Heart right ventricle (tissue), 16 donors: Measurements from ENCODE around the gene LTN1. TPM values are rescaled to one million over a fixed set of nuclear protein-coding genes. Genes with fewer than 3 reads are reported as not detected.
"Not testable (repeated sequence)": the region's sequence is repeated elsewhere in the genome, so short reads cannot be mapped to it uniquely, and the experiment has no call there.

ENCODE experiments used
- ATAC-seq, 8 donors: fragments of 200-7000 bp; cut with Tn5 transposase; one replicate each; pipeline ENCODE4 v1.9.1; 2020; ENCODE audit warnings: mild to moderate bottlenecking in 8 of 8, moderate library complexity in 8 of 8, moderate number of reproducible peaks in 1 of 8
- DNase-seq, 2 donors: peaks; one replicate each; pipeline ENCODE4 v3.0.0-alpha.2; 2020
- H3K27ac ChIP-seq, 10 donors: fragments of 200-600 bp; sonication (generic) in 2 of 10; one replicate each; pipeline versions ENCODE4 v1.5.0 to v1.8.0; 2020 to 2022; ENCODE audit warnings: mild to moderate bottlenecking in 3 of 10
- H3K27me3 ChIP-seq, 7 donors: fragments of 200-600 bp; one replicate each; pipeline ENCODE4 v1.8.0; 2021 to 2022; ENCODE audit warnings: mild to moderate bottlenecking in 2 of 7
- H3K36me3 ChIP-seq, 9 donors: fragments of 200-600 bp; sonication (generic) in 1 of 9; one replicate each; pipeline versions ENCODE4 v1.5.0 to v1.8.0; 2020 to 2022; ENCODE audit warnings: mild to moderate bottlenecking in 2 of 9
- H3K4me1 ChIP-seq, 9 donors: fragments of 200-600 bp; sonication (generic) in 1 of 9; one replicate each; pipeline versions ENCODE4 v1.5.0 to v1.8.0; 2020 to 2022; ENCODE audit warnings: mild to moderate bottlenecking in 4 of 9
- H3K4me3 ChIP-seq, 10 donors: fragments of 200-600 bp; sonication (generic) in 2 of 10; one replicate each; pipeline versions ENCODE4 v1.5.0 to v1.8.0; 2020 to 2022; ENCODE audit warnings: mild to moderate bottlenecking in 7 of 10, moderate library complexity in 2 of 10
- H3K9me3 ChIP-seq, 11 donors: fragments of 200-600 bp in 10 of 11; sonication (generic) in 2 of 11; one replicate each; pipeline versions ENCODE4 v1.5.0 to v1.8.0; 2013 to 2022; ENCODE audit warnings: mild to moderate bottlenecking in 2 of 11, control low read depth in 1 of 11, moderate library complexity in 1 of 11
- CTCF ChIP-seq, 9 donors: fragments of 200-600 bp; sonication (generic) in 2 of 9; IDR thresholded peaks; one replicate each; pipeline versions ENCODE4 v1.5.0 to v1.8.0; 2021 to 2022; ENCODE audit warnings: antibody characterized with exemption in 9 of 9, mild to moderate bottlenecking in 5 of 9, moderate library complexity in 1 of 9
- WGBS, 2 donors: extraction: QIAGEN DNeasy Blood & Tissue Kit; methylation state at CpG; one replicate each; pipeline ENCODE4 v1.1.7; 2013; ENCODE audit warnings: inconsistent platforms in 1 of 2; 5-methylcytosine and 5-hydroxymethylcytosine counted together
- intact Hi-C, 10 donors: fragments of 100-400 bp; cut with DNase I; formaldehyde crosslinking; loops; one replicate each; pipeline versions ENCODE4 v1.11.1 to v1.14.2; 2022
- polyA plus RNA-seq, 2 donors: library from polyadenylated mRNA; stranded (reverse); fragments of 200-250 nt; gene quantifications; one replicate each; pipeline ENCODE4 v1.2.3, GENCODE V29; 2013
- total RNA-seq, 10 donors: library from RNA; stranded (reverse); fragmentation: NEBNext Ultra II Directional in 3 of 10; extraction: Animal tissue kit (Norgen Biotek cat#: 25700) in 3 of 10; gene quantifications; one replicate each; pipeline versions ENCODE4 v1.2.1 to v1.2.4, GENCODE V29; 2021 to 2023
- donor health status: Arrhythmogenic right ventricular cardiomyopathy.
- donor health status: ischemic (EF 13 %, LVEDD 7.1; RV severe dilation, severe dysfunction).
- donor health status: healthy with polysubstance abuse.
- donor health status: DM: no; HTN: yes; CAD: no.
- donor health status: DM: no; HTN: no; CAD: no.
- donor health status: ischemic (EF 25% LVEDD 6.9; RV normal size, moderate dysfunction).
- donor health status: ischemic (EF 25% LVEDD 5.7; RV mildly dilated, moderate dysfunction).
- donor health status: healthy.
- donor health status: DM: yes; HTN: yes; CAD: no.
- donor health status: Ischemic cardiomyopathy.
- donor health status: ischemic (EF 35%, LVEDD 5.7; RV mildly dilated, moderate dysfunction).
- donor health status: nonischemic (EF 11% LVEDD 7.7; RV severe dilation, severe dysfunction).
- donor health status: DM: yes; HTN: yes; CAD: no.
- donor health status: PGD.
- donor health status: ischemic (EF 29% LVEDD 5.4; RV normal size, mild dysfunction).
- donor health status: nonischemic (EF 23%, LVEDD 6.1; RV moderate dilation, normal function).

Gene LTN1
- total and polyA plus RNA-seq, 12 donors, result 3.2 to 20.4 (median 17.7) TPM

- no peaks in the 10 kb centered on the region for H3K9me3 ChIP-seq
- WGBS, 2 donors, result 44 to 48% methylated on average over 4 of the region's 4 CpGs
- no peaks in the 10 kb centered on the region for H3K27me3 ChIP-seq
- H3K27ac ChIP-seq, result peak overlapping the region in 9 of 10 donors; percentile 49 to 93 (median 87)
- TF ChIP-seq CTCF (IDR thresholded peaks at IDR 0.05), result no peak
- peaks cover 0 to 30% (median 25%) of the 10 kb centered on the region in 9 donors for H3K4me1 ChIP-seq
- intact Hi-C loops, result loop anchor here in 1 of 10 donors (1.0 kb wide), 1 partner anchor 9 kb away; no protein-coding TSS in a partner anchor
- H3K4me3 ChIP-seq, result peak overlapping the region; percentile 20 to 98 (median 81)
- peaks cover 0 to 6% (median 0%) of the 10 kb centered on the region in 9 donors for H3K36me3 ChIP-seq
- no peak for ATAC-seq
- DNase-seq, result no peak
These were observed 584 bp upstream of the LTN1 start for GRCh38 chr21:28993293-28993629.

DNA sequence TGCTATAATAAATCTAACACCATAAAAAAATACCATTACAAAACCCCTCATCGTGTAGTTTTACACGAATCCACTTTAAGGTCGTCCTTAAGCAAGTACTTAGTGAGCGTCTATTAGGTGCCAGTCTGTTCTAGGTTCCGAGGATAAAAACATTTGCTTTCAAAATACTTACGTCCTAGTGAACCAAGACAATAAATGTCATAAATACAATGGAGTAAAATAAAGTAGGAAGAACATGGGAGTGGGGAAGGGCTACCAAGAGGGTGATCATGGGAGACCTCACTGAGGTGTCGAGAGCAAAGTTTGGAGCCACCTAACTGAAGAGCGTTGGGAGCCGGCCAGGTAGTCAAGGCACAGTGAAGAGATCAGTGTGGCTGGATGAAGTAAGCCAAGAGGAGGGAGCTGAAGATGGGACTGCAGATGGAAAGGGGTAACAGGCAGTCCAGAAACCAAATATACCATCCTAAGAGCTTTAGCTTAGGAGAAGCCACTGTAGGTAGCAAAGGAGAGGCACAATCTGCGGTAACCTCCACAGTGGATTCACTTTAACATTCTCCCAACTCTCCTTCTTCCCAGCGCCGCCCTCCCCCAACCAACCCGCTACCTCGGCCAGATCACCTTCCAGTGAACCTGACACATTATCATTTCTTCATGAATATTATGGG, 684 bp downstream of the LTN1 start:
- peak overlapping the region; percentile 74 to 93 (median 87) for H3K27ac ChIP-seq
- H3K9me3 ChIP-seq, result no peaks in the 10 kb centered on the region
- peak overlapping the region; percentile 65 to 98 (median 81) for H3K4me3 ChIP-seq
- peak in 5 of 8 donors; percentile 4 to 11 (median 7) for ATAC-seq
- H3K36me3 ChIP-seq, result peaks cover 0 to 5% (median 0%) of the 10 kb centered on the region in 9 donors
- no peak for DNase-seq
- H3K27me3 ChIP-seq, result no peaks in the 10 kb centered on the region
- intact Hi-C loops, result no loop called here
- no peak for TF ChIP-seq CTCF (IDR thresholded peaks at IDR 0.05)
- WGBS, 2 donors, result 7% methylated on average over 14 of the region's 14 CpGs
- peaks cover 0 to 32% (median 25%) of the 10 kb centered on the region in 9 donors for H3K4me1 ChIP-seq

GRCh38 chr21:28988146-28988545, 4.5 kb downstream of the LTN1 start:
- intact Hi-C loops, H3K27me3 ChIP-seq, H3K9me3 ChIP-seq, H3K4me3 ChIP-seq, DNase-seq, ATAC-seq, H3K27ac ChIP-seq: not testable (repeated sequence)
- H3K36me3 ChIP-seq, result peaks cover 0 to 43% (median 20%) of the 10 kb centered on the region in 9 donors
- WGBS, 2 donors, result 95 to 98% methylated on average over 6 of the region's 6 CpGs
- H3K4me1 ChIP-seq, result peaks cover 0 to 39% (median 24%) of the 10 kb centered on the region in 9 donors

DNA sequence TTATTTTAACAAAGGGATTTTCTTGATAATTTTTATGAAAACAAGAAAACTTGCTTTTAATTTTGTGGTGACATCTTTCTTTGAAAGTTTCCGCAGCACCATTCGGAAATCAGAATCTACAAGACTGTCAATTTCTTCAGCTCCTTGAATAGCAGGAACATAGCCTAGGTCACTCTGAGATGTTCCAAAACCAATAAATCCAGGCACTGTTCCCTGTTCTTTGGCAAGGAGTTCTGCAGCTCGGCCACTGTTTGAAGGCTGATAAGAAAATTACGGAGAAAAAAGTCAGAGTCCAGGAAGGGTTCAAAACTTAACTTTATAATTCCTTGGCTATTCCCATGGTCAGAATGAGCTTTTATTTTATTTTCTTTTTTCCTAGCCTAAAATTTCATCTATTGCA, 6.0 kb downstream of the LTN1 start:
- 61 to 63% methylated on average over 4 of the region's 4 CpGs for whole genome bisulfite sequencing, 2 donors
- H3K27me3 ChIP-seq, result no peaks in the 10 kb centered on the region
- DNase-seq, result no peak
- H3K36me3 ChIP-seq, result peaks cover 0 to 57% (median 32%) of the 10 kb centered on the region in 9 donors
- ATAC-seq, result peak in 1 of 8 donors; percentile 35
- TF ChIP-seq CTCF (IDR thresholded peaks at IDR 0.05), result no peak
- intact Hi-C loops, result no loop called here
- H3K4me1 ChIP-seq, result peaks cover 0 to 33% (median 19%) of the 10 kb centered on the region in 9 donors
- no peak overlapping the region for H3K27ac ChIP-seq
- H3K9me3 ChIP-seq, result no peaks in the 10 kb centered on the region
- no peak overlapping the region for H3K4me3 ChIP-seq

DNA sequence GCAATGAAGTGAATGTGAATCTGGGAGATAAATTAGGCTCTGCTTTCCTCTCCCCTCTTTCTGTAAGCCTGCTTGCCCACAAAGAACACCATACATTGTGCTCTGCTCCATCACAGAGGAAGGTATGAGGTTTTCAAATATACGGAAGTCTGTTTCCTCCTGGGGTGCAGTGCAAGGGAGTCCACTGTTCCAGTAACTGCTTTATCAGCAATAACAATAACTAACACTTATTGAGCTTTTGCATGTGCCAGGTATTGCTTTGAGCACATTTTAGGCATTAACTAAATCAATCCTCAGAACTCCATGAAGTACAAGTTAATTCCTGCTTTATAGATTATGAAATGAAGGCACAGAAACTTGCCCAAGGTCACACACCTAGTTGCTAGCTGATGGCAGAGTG, 10.0 kb downstream of the LTN1 start:
- Histone ChIP-seq H3K4me3 (no peak overlapping the region), H3K4me1 (peaks cover 0 to 16% (median 0%) of the 10 kb centered on the region in 9 donors), H3K27me3 (no peaks in the 10 kb centered on the region), H3K36me3 (peaks cover 0 to 92% (median 42%) of the 10 kb centered on the region in 9 donors), H3K9me3 (no peaks in the 10 kb centered on the region), H3K27ac (no peak overlapping the region)
- WGBS, 2 donors, result 89 to 90% methylated on average over 1 of the region's 1 CpG
- intact Hi-C loops, result no loop called here
- DNase-seq (no peak), ATAC-seq (no peak)
- no peak for TF ChIP-seq CTCF (IDR thresholded peaks at IDR 0.05)
